HEK293 (cell line): Measurements from ENCODE around the gene COX6A1.
A peak's percentile ranks its signal among the peaks of the same experiment; 100 is the strongest.

Experiments
- CTCF ChIA-PET: fragments of 350-600 bp; formaldehyde crosslinking; extraction: SDS; loops from one replicate; lab custom pipeline; 2021; ENCODE audit warnings: antibody characterized with exemption; lab: Yijun Ruan, JAX
- POLR2A ChIA-PET: fragments of 300-600 bp; formaldehyde crosslinking; extraction: SDS; loops from one replicate; lab custom pipeline; 2020; ENCODE audit warnings: antibody characterized with exemption, inconsistent platforms; lab: Yijun Ruan, JAX
- H3K27ac ChIP-seq: fragments of 200-500 bp; sonication (Bioruptor generic); 2 replicates; pipeline ENCODE4 v1.5.1; 2014; ENCODE audit warnings: low read depth, low read length, control low read depth, inconsistent platforms; ENCODE audit errors: extremely low read depth
- H3K36me3 ChIP-seq, 2 experiments: fragments of 200-500 bp in 1 of 2; sonication (Bioruptor generic) in 1 of 2; 1 replicate in 1 of 2; 2 replicates in 1 of 2; pipeline ENCODE4 v1.5.1; 2014 to 2017; ENCODE audit warnings: inconsistent platforms in 2 of 2, low read length in 2 of 2; ENCODE audit not compliant: control insufficient read depth in 2 of 2, insufficient read depth in 1 of 2
- H3K4me1 ChIP-seq: fragments of 200-500 bp; sonication (Bioruptor generic); 2 replicates; pipeline ENCODE4 v1.5.1; 2014; ENCODE audit warnings: mild to moderate bottlenecking, low read length, inconsistent platforms; ENCODE audit not compliant: control insufficient read depth, insufficient read depth
- H3K4me3 ChIP-seq: 2 replicates; pipeline ENCODE4 v1.5.1; 2011; ENCODE audit warnings: low read depth, mild to moderate bottlenecking, control low read depth, low read length, moderate library complexity
- H3K9me3 ChIP-seq: fragments of 200-500 bp; sonication (Bioruptor generic); 2 replicates; pipeline ENCODE4 v1.5.1; 2014; ENCODE audit warnings: low read depth, low read length, inconsistent platforms; ENCODE audit not compliant: control insufficient read depth, insufficient read depth
- ATF2 ChIP-seq: fragments of 450-650 bp; formaldehyde crosslinking; IDR thresholded peaks from 2 replicates; pipeline ENCODE4 v1.5.1; 2016; ENCODE audit warnings: missing biosample characterization, missing genetic modification characterization, low read depth
- EGR2 ChIP-seq: fragments of 450-650 bp; formaldehyde crosslinking; IDR thresholded peaks from 2 replicates; pipeline ENCODE4 v1.5.1; 2016; ENCODE audit warnings: low read depth, missing biosample characterization, missing genetic modification characterization
- KLF17 ChIP-seq: fragments of 450-650 bp; formaldehyde crosslinking; IDR thresholded peaks from 2 replicates; pipeline ENCODE4 v1.5.1; 2016; ENCODE audit warnings: missing biosample characterization, missing genetic modification characterization
- KLF7 ChIP-seq: fragments of 450-650 bp; formaldehyde crosslinking; IDR thresholded peaks from 2 replicates; pipeline ENCODE4 v1.5.1; 2016; ENCODE audit warnings: missing biosample characterization, missing genetic modification characterization, borderline replicate concordance
- KLF8 ChIP-seq: fragments of 450-650 bp; formaldehyde crosslinking; IDR thresholded peaks from 2 replicates; pipeline ENCODE4 v1.5.1; 2016; ENCODE audit warnings: missing biosample characterization, missing genetic modification characterization
- MZF1 ChIP-seq: fragments of 450-650 bp; formaldehyde crosslinking; IDR thresholded peaks from 2 replicates; pipeline ENCODE4 v1.5.1; 2017; ENCODE audit warnings: missing biosample characterization, missing genetic modification characterization, borderline replicate concordance
- OSR2 ChIP-seq: fragments of 450-650 bp; formaldehyde crosslinking; IDR thresholded peaks from 2 replicates; pipeline ENCODE4 v1.5.1; 2016; ENCODE audit warnings: missing biosample characterization, missing genetic modification characterization
- PATZ1 ChIP-seq: fragments of 450-650 bp; formaldehyde crosslinking; IDR thresholded peaks from 2 replicates; pipeline ENCODE4 v1.5.1; 2016; ENCODE audit warnings: missing biosample characterization, missing genetic modification characterization
- PRDM1 ChIP-seq: fragments of 450-650 bp; formaldehyde crosslinking; IDR thresholded peaks from 2 replicates; pipeline ENCODE4; 2016; ENCODE audit warnings: missing biosample characterization, missing genetic modification characterization
- SALL2 ChIP-seq: fragments of 450-650 bp; formaldehyde crosslinking; IDR thresholded peaks from 2 replicates; pipeline ENCODE4 v1.5.0; 2017; ENCODE audit warnings: missing biosample characterization, mild to moderate bottlenecking, missing genetic modification characterization, borderline replicate concordance
- TCF7L2 ChIP-seq: IDR thresholded peaks from 2 replicates; pipeline ENCODE4 v1.6.1; 2011; ENCODE audit warnings: low read depth, mild to moderate bottlenecking, inconsistent platforms, low read length, moderate library complexity, borderline replicate concordance
- WT1 ChIP-seq: fragments of 450-650 bp; formaldehyde crosslinking; IDR thresholded peaks from 2 replicates; pipeline ENCODE4 v1.5.1; 2016; ENCODE audit warnings: missing biosample characterization, missing genetic modification characterization
- ZBTB7A ChIP-seq: fragments of 450-650 bp; formaldehyde crosslinking; IDR thresholded peaks from 2 replicates; pipeline ENCODE4 v1.5.1; 2016; ENCODE audit warnings: low read depth, missing biosample characterization, missing genetic modification characterization
- ZEB2 ChIP-seq: fragments of 450-650 bp; formaldehyde crosslinking; IDR thresholded peaks from 2 replicates; pipeline ENCODE4 v1.5.1; 2016; ENCODE audit warnings: missing biosample characterization, missing genetic modification characterization
- ZFP3 ChIP-seq: fragments of 450-650 bp; formaldehyde crosslinking; IDR thresholded peaks from 2 replicates; pipeline ENCODE4 v1.5.1; 2016; ENCODE audit warnings: low read depth, missing biosample characterization, missing genetic modification characterization
- ZIC2 ChIP-seq: fragments of 450-650 bp; formaldehyde crosslinking; IDR thresholded peaks from 2 replicates; pipeline ENCODE4 v1.5.1; 2016; ENCODE audit warnings: missing biosample characterization, missing genetic modification characterization
- ZNF10 ChIP-seq: fragments of 450-650 bp; formaldehyde crosslinking; IDR thresholded peaks from 2 replicates; pipeline ENCODE4 v1.5.1; 2017; ENCODE audit warnings: missing biosample characterization, missing genetic modification characterization
- ZNF114 ChIP-seq: fragments of 450-650 bp; formaldehyde crosslinking; IDR thresholded peaks from 2 replicates; pipeline ENCODE4 v1.5.0; 2017; ENCODE audit warnings: missing biosample characterization, missing genetic modification characterization
- ZNF157 ChIP-seq: fragments of 450-650 bp; formaldehyde crosslinking; IDR thresholded peaks from 2 replicates; pipeline ENCODE4 v1.5.1; 2016; ENCODE audit warnings: missing biosample characterization, missing genetic modification characterization
- ZNF18 ChIP-seq: fragments of 450-650 bp; formaldehyde crosslinking; IDR thresholded peaks from 2 replicates; pipeline ENCODE4 v1.5.1; 2016; ENCODE audit warnings: missing biosample characterization, missing genetic modification characterization
- ZNF24 ChIP-seq: fragments of 450-650 bp; formaldehyde crosslinking; IDR thresholded peaks from 2 replicates; pipeline ENCODE4 v1.5.1; 2016; ENCODE audit warnings: missing biosample characterization, missing genetic modification characterization
- ZNF248 ChIP-seq: fragments of 450-650 bp; formaldehyde crosslinking; IDR thresholded peaks from 2 replicates; pipeline ENCODE4 v1.5.1; 2017; ENCODE audit warnings: missing biosample characterization, missing genetic modification characterization
- ZNF354C ChIP-seq: fragments of 450-650 bp; formaldehyde crosslinking; IDR thresholded peaks from 2 replicates; pipeline ENCODE4 v1.5.1; 2016; ENCODE audit warnings: missing biosample characterization, missing genetic modification characterization, low read depth, borderline replicate concordance
- ZNF433 ChIP-seq: fragments of 450-650 bp; formaldehyde crosslinking; IDR thresholded peaks from 2 replicates; pipeline ENCODE4 v1.5.1; 2016; ENCODE audit warnings: missing biosample characterization, missing genetic modification characterization, low read depth
- ZNF473 ChIP-seq: fragments of 450-650 bp; formaldehyde crosslinking; IDR thresholded peaks from 2 replicates; pipeline ENCODE4 v1.5.1; 2017; ENCODE audit warnings: missing biosample characterization, missing genetic modification characterization
- ZNF529 ChIP-seq: fragments of 450-650 bp; formaldehyde crosslinking; IDR thresholded peaks from 2 replicates; pipeline ENCODE4 v1.5.1; 2017; ENCODE audit warnings: missing genetic modification characterization, missing biosample characterization; ENCODE audit not compliant: insufficient replicate concordance
- ZNF549 ChIP-seq: fragments of 450-650 bp; IDR thresholded peaks from 2 replicates; pipeline ENCODE4 v1.5.1; 2018; ENCODE audit warnings: missing biosample characterization, missing genetic modification characterization, mild to moderate bottlenecking, inconsistent platforms, moderate library complexity
- ZNF558 ChIP-seq: fragments of 450-650 bp; formaldehyde crosslinking; IDR thresholded peaks from 2 replicates; pipeline ENCODE4 v1.5.1; 2016; ENCODE audit warnings: missing biosample characterization, missing genetic modification characterization
- ZNF623 ChIP-seq: fragments of 450-650 bp; formaldehyde crosslinking; IDR thresholded peaks from 2 replicates; pipeline ENCODE4 v1.5.1; 2016; ENCODE audit warnings: missing biosample characterization, missing genetic modification characterization
- ZNF629 ChIP-seq: fragments of 450-650 bp; formaldehyde crosslinking; IDR thresholded peaks from 2 replicates; pipeline ENCODE4 v1.5.1; 2017; ENCODE audit warnings: missing biosample characterization, missing genetic modification characterization
- ZNF747 ChIP-seq: fragments of 450-650 bp; formaldehyde crosslinking; IDR thresholded peaks from 2 replicates; pipeline ENCODE4 v1.5.1; 2016; ENCODE audit warnings: missing biosample characterization, missing genetic modification characterization
- ZNF791 ChIP-seq: fragments of 450-650 bp; formaldehyde crosslinking; IDR thresholded peaks from 2 replicates; pipeline ENCODE4 v1.5.1; 2016; ENCODE audit warnings: missing biosample characterization, missing genetic modification characterization
- ZNF837 ChIP-seq: fragments of 450-650 bp; formaldehyde crosslinking; IDR thresholded peaks from 2 replicates; pipeline ENCODE4 v1.5.1; 2016; ENCODE audit warnings: missing biosample characterization, missing genetic modification characterization
- ZSCAN4 ChIP-seq: fragments of 450-650 bp; formaldehyde crosslinking; IDR thresholded peaks from 2 replicates; pipeline ENCODE4 v1.5.1; 2017; ENCODE audit warnings: missing biosample characterization, missing genetic modification characterization

Gene COX6A1

GRCh38 chr12:120489018-120489417 is 51.1 kb downstream of the COX6A1 start:
- CTCF ChIA-PET = interaction anchor here (0.8 to 2.3 kb wide), 5 partner anchors 14 to 122 kb away, joined by 3 to 10 read pairs (median 4); no protein-coding TSS in a partner anchor
- H3K4me3 ChIP-seq = no peak overlapping the region
- POLR2A ChIA-PET = interaction anchor here (0.5 to 1.3 kb wide), 6 partner anchors 9 to 197 kb away, joined by 3 read pairs; partner anchors contain the start of gene RNU4-2
- H3K4me1 ChIP-seq = no peaks in the 10 kb centered on the region; the same call in 1 of the 2 replicates
- H3K27ac ChIP-seq = no peak overlapping the region
- no peaks in the 10 kb centered on the region for H3K9me3 ChIP-seq
- peaks cover 0 to 10% of the 10 kb centered on the region in 2 experiments; a peak in 1 of 3 replicates for H3K36me3 ChIP-seq
- no peak for TF ChIP-seq ZNF529
- TF ChIP-seq ZBTB7A (tag by site-specific recombination) = no peak
- TF ChIP-seq KLF17 = no peak
- TF ChIP-seq EGR2 (tag by site-specific recombination) = no peak
- TF ChIP-seq ZNF558 (tag by site-specific recombination) = peak; percentile 93
- no peak for TF ChIP-seq TCF7L2
- no peak for TF ChIP-seq ZNF549 (tag by site-specific recombination)
- TF ChIP-seq ZEB2 (tag by site-specific recombination) = peak; percentile 86
- TF ChIP-seq ZFP3 (tag by site-specific recombination) = no peak
- TF ChIP-seq ZNF157 = no peak
- no peak for TF ChIP-seq ZNF791 (tag by site-specific recombination)
- peak; percentile 46; the same call in 1 of the 2 replicates for TF ChIP-seq ATF2
- TF ChIP-seq ZNF10 (tag by site-specific recombination) = no peak
- TF ChIP-seq ZNF747 = no peak
- TF ChIP-seq SALL2 (tag by site-specific recombination) = no peak
- no peak for TF ChIP-seq ZIC2 (tag by site-specific recombination)
- no peak for TF ChIP-seq ZNF473 (tag by site-specific recombination)
- no peak for TF ChIP-seq OSR2 (tag by site-specific recombination)
- TF ChIP-seq MZF1 = no peak
- no peak for TF ChIP-seq ZNF248 (tag by site-specific recombination)
- TF ChIP-seq ZNF623 = no peak
- TF ChIP-seq KLF7 (tag by site-specific recombination) = no peak
- TF ChIP-seq WT1 (tag by site-specific recombination) = no peak
- no peak for TF ChIP-seq PRDM1 (tag by site-specific recombination)
- peak; percentile 31; the same call in 1 of the 2 replicates for TF ChIP-seq PATZ1 (tag by site-specific recombination)
- no peak for TF ChIP-seq ZSCAN4
- no peak for TF ChIP-seq ZNF18
- no peak for TF ChIP-seq ZNF354C (tag by site-specific recombination)
- no peak for TF ChIP-seq ZNF837 (tag by site-specific recombination)
- no peak for TF ChIP-seq ZNF114 (tag by site-specific recombination)
- TF ChIP-seq ZNF24 = no peak
- TF ChIP-seq ZNF433 = no peak
- TF ChIP-seq KLF8 = peak; percentile 22; the same call in 1 of the 2 replicates
- TF ChIP-seq ZNF629 (tag by site-specific recombination) = peak; percentile 81
